Upper lobe of right lung (tissue), 1 donor: ENCODE measurements around the gene RNF44. TPM values are rescaled to one million over a fixed set of nuclear protein-coding genes. Genes with fewer than 3 reads are reported as not detected.
A peak's percentile ranks its signal among the peaks of the same experiment; 100 is the strongest.

Source experiments
- ATAC-seq: fragments of 200-7000 bp; cut with Tn5 transposase; one replicate; pipeline ENCODE4 v1.9.1; 2020; ENCODE audit warnings: mild to moderate bottlenecking, moderate library complexity
- DNase-seq: peaks from one replicate; pipeline ENCODE4 v3.0.0-alpha.2; 2020
- H3K27ac ChIP-seq: fragments of 200-600 bp; one replicate; pipeline ENCODE4 v1.8.0; 2022
- H3K27me3 ChIP-seq: fragments of 200-600 bp; one replicate; pipeline ENCODE4 v1.8.0; 2022; ENCODE audit warnings: mild to moderate bottlenecking
- H3K36me3 ChIP-seq: fragments of 200-600 bp; one replicate; pipeline ENCODE4 v1.8.0; 2022
- H3K4me1 ChIP-seq: fragments of 200-600 bp; one replicate; pipeline ENCODE4 v1.8.0; 2022
- H3K4me3 ChIP-seq: fragments of 200-600 bp; one replicate; pipeline ENCODE4 v1.8.0; 2022; ENCODE audit warnings: mild to moderate bottlenecking
- H3K9me3 ChIP-seq: fragments of 200-600 bp; one replicate; pipeline ENCODE4 v1.8.0; 2022
- intact Hi-C: fragments of 100-400 bp; cut with DNase I; formaldehyde crosslinking; loops from one replicate; pipeline ENCODE4 v1.11.0; 2022
- total RNA-seq: library from RNA; stranded (reverse); fragmentation: NEBNext Ultra II Directional; extraction: Animal tissue kit (Norgen Biotek cat#: 25700); gene quantifications from one replicate; pipeline ENCODE4 v1.2.1, GENCODE V29; 2021
- TF ChIP-seq, protein P1 (sequence below): fragments of 200-600 bp; IDR thresholded peaks from one replicate; pipeline ENCODE4 v1.8.0; 2022; ENCODE audit warnings: antibody characterized with exemption
- donor health status: DM: no; HTN: yes; CAD: no; lungs with severe emphysema.

Gene RNF44
- total RNA-seq, 1 donor from 2014 or later, result 48.0 TPM

GRCh38 chr5:176542135-176542595 lies 5.0 kb upstream of the RNF44 start:
- ATAC-seq, result no peak

GRCh38 chr5:176541338-176542134 lies 4.3 kb upstream of the RNF44 start:
- TF ChIP-seq, protein P1, sequence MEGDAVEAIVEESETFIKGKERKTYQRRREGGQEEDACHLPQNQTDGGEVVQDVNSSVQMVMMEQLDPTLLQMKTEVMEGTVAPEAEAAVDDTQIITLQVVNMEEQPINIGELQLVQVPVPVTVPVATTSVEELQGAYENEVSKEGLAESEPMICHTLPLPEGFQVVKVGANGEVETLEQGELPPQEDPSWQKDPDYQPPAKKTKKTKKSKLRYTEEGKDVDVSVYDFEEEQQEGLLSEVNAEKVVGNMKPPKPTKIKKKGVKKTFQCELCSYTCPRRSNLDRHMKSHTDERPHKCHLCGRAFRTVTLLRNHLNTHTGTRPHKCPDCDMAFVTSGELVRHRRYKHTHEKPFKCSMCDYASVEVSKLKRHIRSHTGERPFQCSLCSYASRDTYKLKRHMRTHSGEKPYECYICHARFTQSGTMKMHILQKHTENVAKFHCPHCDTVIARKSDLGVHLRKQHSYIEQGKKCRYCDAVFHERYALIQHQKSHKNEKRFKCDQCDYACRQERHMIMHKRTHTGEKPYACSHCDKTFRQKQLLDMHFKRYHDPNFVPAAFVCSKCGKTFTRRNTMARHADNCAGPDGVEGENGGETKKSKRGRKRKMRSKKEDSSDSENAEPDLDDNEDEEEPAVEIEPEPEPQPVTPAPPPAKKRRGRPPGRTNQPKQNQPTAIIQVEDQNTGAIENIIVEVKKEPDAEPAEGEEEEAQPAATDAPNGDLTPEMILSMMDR, result no peak

More at GRCh38 chr5:176542135-176542595, 5.0 kb upstream of the RNF44 start:
- TF ChIP-seq, protein P1, result no peak
- Histone ChIP-seq H3K36me3 (no peaks in the 10 kb centered on the region), H3K4me1 (peaks cover 20% of the 10 kb centered on the region), H3K4me3 (peak overlapping the region; percentile 61), H3K9me3 (no peaks in the 10 kb centered on the region), H3K27ac (peak overlapping the region; percentile 67), H3K27me3 (no peaks in the 10 kb centered on the region)
- intact Hi-C loops, result no loop called here
- no peak for DNase-seq

DNA sequence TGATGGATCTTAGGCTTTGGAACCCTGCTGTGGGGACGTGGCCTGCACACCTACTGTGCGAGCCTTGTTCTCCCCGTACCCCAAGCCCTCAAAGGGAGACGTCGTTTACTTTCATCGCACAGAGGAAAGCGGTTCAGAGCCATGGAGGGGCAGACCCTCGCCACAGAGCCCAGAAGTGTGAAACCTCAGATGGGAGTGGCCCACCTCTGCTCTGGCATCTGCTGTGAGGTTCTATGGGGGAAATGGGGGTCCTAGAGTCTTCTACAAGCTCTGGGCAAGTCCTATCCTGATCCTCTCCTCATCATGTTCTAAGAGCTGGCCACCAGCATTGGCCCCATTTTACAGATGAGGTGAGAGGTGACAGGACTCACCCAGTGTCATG lies 3.7 kb upstream of the RNF44 start:
- DNase-seq, result no peak
- Histone ChIP-seq H3K27ac (peak overlapping the region; percentile 63), H3K4me3 (no peak overlapping the region), H3K9me3 (no peaks in the 10 kb centered on the region), H3K36me3 (no peaks in the 10 kb centered on the region), H3K4me1 (peaks cover 22% of the 10 kb centered on the region), H3K27me3 (no peaks in the 10 kb centered on the region)
- no peak for ATAC-seq
- TF ChIP-seq, protein P1, result no peak
- intact Hi-C loops, result no loop called here

More at GRCh38 chr5:176541338-176542134, 4.3 kb upstream of the RNF44 start:
- Histone ChIP-seq H3K27ac (peak overlapping the region; percentile 63), H3K9me3 (no peaks in the 10 kb centered on the region), H3K4me1 (peaks cover 20% of the 10 kb centered on the region), H3K36me3 (no peaks in the 10 kb centered on the region), H3K4me3 (peak overlapping the region; percentile 61), H3K27me3 (no peaks in the 10 kb centered on the region)
- intact Hi-C loops, result no loop called here
- peak; percentile 6 for ATAC-seq
- peak; percentile 85 for DNase-seq

- ATAC-seq, result no peak
- Histone ChIP-seq H3K27ac (no peak overlapping the region), H3K36me3 (no peaks in the 10 kb centered on the region), H3K4me1 (peaks cover 26% of the 10 kb centered on the region), H3K9me3 (no peaks in the 10 kb centered on the region), H3K27me3 (no peaks in the 10 kb centered on the region), H3K4me3 (no peak overlapping the region)
- no peak for DNase-seq
- intact Hi-C loops, result no loop called here
- TF ChIP-seq, protein P1, result no peak
Measured at GRCh38 chr5:176540476-176540899, 3.3 kb upstream of the RNF44 start.

- DNase-seq (no peak), ATAC-seq (no peak)
- TF ChIP-seq, protein P1, result no peak
- Histone ChIP-seq H3K27ac (peak overlapping the region; percentile 98), H3K4me1 (peaks cover 40% of the 10 kb centered on the region), H3K27me3 (no peaks in the 10 kb centered on the region), H3K36me3 (no peaks in the 10 kb centered on the region), H3K4me3 (no peak overlapping the region), H3K9me3 (no peaks in the 10 kb centered on the region)
- intact Hi-C loops, result no loop called here
Measured at GRCh38 chr5:176538989-176539384, 1.8 kb upstream of the RNF44 start.
